ENCODE results near the gene CYSRT1.

Gene CYSRT1

GRCh38 chr9:137226338-137227053 lies 1.5 kb downstream of the CYSRT1 start:
- peak overlapping the region; percentile 92 for H3K27ac ChIP-seq (ENCODE audit: poor library complexity, severe bottlenecking)
- TF ChIP-seq CTCF (IDR thresholded peaks at IDR 0.05; ENCODE audit: poor library complexity, severe bottlenecking): no peak
- peaks cover 32% of the 10 kb centered on the region for H3K4me1 ChIP-seq (ENCODE audit: insufficient read depth, poor library complexity, severe bottlenecking)
- H3K36me3 ChIP-seq (ENCODE audit: low read depth): no peaks in the 10 kb centered on the region
- peak; percentile 95 for DNase-seq (ENCODE audit: low spot score)
- H3K9me3 ChIP-seq (ENCODE audit: severe bottlenecking): no peaks in the 10 kb centered on the region
- peak; percentile 59 for ATAC-seq (ENCODE audit: low read depth)
- H3K4me3 ChIP-seq (ENCODE audit: severe bottlenecking): no peak overlapping the region
- no peaks in the 10 kb centered on the region for H3K27me3 ChIP-seq (ENCODE audit: insufficient read depth, poor library complexity, severe bottlenecking)

GRCh38 chr9:137227054-137227852 lies 2.3 kb downstream of the CYSRT1 start, which contains the start of gene RNF224:
Gene RNF224 (plus strand): TSS chr9:137227502. CDS start chr9:137228336, 834 bp downstream.
- peak; percentile 50 for ATAC-seq (ENCODE audit: low read depth)

GRCh38 chr9:137227853-137228505 lies 3.0 kb downstream of the CYSRT1 start:
- Histone ChIP-seq H3K27me3 (ENCODE audit: insufficient read depth, poor library complexity, severe bottlenecking) (no peaks in the 10 kb centered on the region), H3K27ac (ENCODE audit: poor library complexity, severe bottlenecking) (peak overlapping the region; percentile 92), H3K4me1 (ENCODE audit: insufficient read depth, poor library complexity, severe bottlenecking) (peaks cover 32% of the 10 kb centered on the region), H3K36me3 (ENCODE audit: low read depth) (no peaks in the 10 kb centered on the region), H3K4me3 (ENCODE audit: severe bottlenecking) (no peak overlapping the region), H3K9me3 (ENCODE audit: severe bottlenecking) (no peaks in the 10 kb centered on the region)
- ATAC-seq (ENCODE audit: low read depth) (no peak), DNase-seq (ENCODE audit: low spot score) (no peak)
- peak; percentile 46 for TF ChIP-seq CTCF (IDR thresholded peaks at IDR 0.05; ENCODE audit: poor library complexity, severe bottlenecking)

More at GRCh38 chr9:137227054-137227852, 2.3 kb downstream of the CYSRT1 start, which contains the start of gene RNF224:
- peaks cover 32% of the 10 kb centered on the region for H3K4me1 ChIP-seq (ENCODE audit: insufficient read depth, poor library complexity, severe bottlenecking)
- peak within 1 kb of the TSS; percentile 92 for H3K27ac ChIP-seq (ENCODE audit: poor library complexity, severe bottlenecking)
- peak; percentile 88 for TF ChIP-seq CTCF (IDR thresholded peaks at IDR 0.05; ENCODE audit: poor library complexity, severe bottlenecking)
- no peaks in the 10 kb centered on the region for H3K36me3 ChIP-seq (ENCODE audit: low read depth)
- no peak within 1 kb of the TSS for H3K4me3 ChIP-seq (ENCODE audit: severe bottlenecking)
- no peaks in the 10 kb centered on the region for H3K27me3 ChIP-seq (ENCODE audit: insufficient read depth, poor library complexity, severe bottlenecking)
- no peaks in the 10 kb centered on the region for H3K9me3 ChIP-seq (ENCODE audit: severe bottlenecking)
- peak; percentile 91 for DNase-seq (ENCODE audit: low spot score)

GRCh38 chr9:137228506-137228967 lies 3.6 kb downstream of the CYSRT1 start:
- DNase-seq (ENCODE audit: low spot score): no peak
- Histone ChIP-seq H3K27ac (ENCODE audit: poor library complexity, severe bottlenecking) (no peak overlapping the region), H3K4me3 (ENCODE audit: severe bottlenecking) (no peak overlapping the region), H3K4me1 (ENCODE audit: insufficient read depth, poor library complexity, severe bottlenecking) (peaks cover 32% of the 10 kb centered on the region), H3K27me3 (ENCODE audit: insufficient read depth, poor library complexity, severe bottlenecking) (no peaks in the 10 kb centered on the region), H3K36me3 (ENCODE audit: low read depth) (no peaks in the 10 kb centered on the region), H3K9me3 (ENCODE audit: severe bottlenecking) (no peaks in the 10 kb centered on the region)
- TF ChIP-seq CTCF (IDR thresholded peaks at IDR 0.05; ENCODE audit: poor library complexity, severe bottlenecking): no peak
- ATAC-seq (ENCODE audit: low read depth): no peak
